GM12878 (cell line): ENCODE results near the gene PIGZ. TPM values are rescaled to one million over a fixed set of nuclear protein-coding genes. Genes with fewer than 3 reads are reported as not detected.

ENCODE experiments used
- ATAC-seq: fragments of 200-7000 bp; cut with Tn5 transposase; 3 replicates; pipeline ENCODE4 v1.9.1; 2020; ENCODE audit warnings: mild to moderate bottlenecking, moderate library complexity
- BruUV-seq: library from RNA; stranded (reverse); fragments of 400-500 nt; replicated peaks from 2 replicates; lab custom pipeline; 2021; lab: Mats Ljungman, UMichigan
- CTCF ChIA-PET: fragments of 300-600 bp; sonication (Branson Sonifier 250); formaldehyde crosslinking; extraction: SDS; loops from one replicate; lab custom pipeline; 2021; ENCODE audit warnings: inconsistent platforms; lab: Yijun Ruan, JAX
- POLR2A ChIA-PET: fragments of 350-600 bp; formaldehyde crosslinking; extraction: SDS; loops from one replicate; lab custom pipeline; 2021; ENCODE audit warnings: inconsistent platforms; lab: Charles Lee
- RAD21 ChIA-PET: fragments of 300-600 bp; sonication (Branson Sonifier 250); formaldehyde crosslinking; loops from one replicate; lab custom pipeline; 2023; ENCODE audit warnings: antibody characterized with exemption; ENCODE audit not compliant: unreplicated experiment; lab: Charles Lee
- SMC1A ChIA-PET: fragments of 300-600 bp; sonication (Branson Sonifier 250); formaldehyde crosslinking; loops from one replicate; lab custom pipeline; 2023; ENCODE audit not compliant: unreplicated experiment, uncharacterized antibody; lab: Charles Lee
- DNase-seq: peaks from one replicate; pipeline ENCODE4 v3.0.0-alpha.2; 2011; ENCODE audit warnings: low read depth, low spot score
- FAIRE-seq: peaks from 3 replicates; lab custom pipeline; 2011; peaks lifted over from hg19 to GRCh38; lab: Jason Lieb, UNC
- H2AFZ ChIP-seq: 2 replicates; pipeline ENCODE4 v1.6.0; 2011; ENCODE audit warnings: low read depth, low read length, control low read depth; ENCODE audit not compliant: control insufficient read depth
- H3K27ac ChIP-seq: 2 replicates; pipeline ENCODE4 v1.5.1; 2011; ENCODE audit warnings: control low read depth; ENCODE audit not compliant: control insufficient read depth, insufficient read depth
- H3K27me3 ChIP-seq, 2 experiments: replicated peaks in 1 of 2; 2 replicates each; pipeline versions ENCODE4 v1.6.0 to v1.6.1; 2011; ENCODE audit warnings: low read length in 1 of 2; ENCODE audit not compliant: control insufficient read depth in 2 of 2, insufficient read depth in 2 of 2
- H3K36me3 ChIP-seq, 2 experiments: 2 replicates each; pipeline ENCODE4 v1.5.1; 2011; ENCODE audit warnings: low read length in 1 of 2; ENCODE audit not compliant: control insufficient read depth in 2 of 2, insufficient read depth in 2 of 2
- H3K4me1 ChIP-seq: 2 replicates; pipeline ENCODE4 v1.6.1; 2011; ENCODE audit warnings: mild to moderate bottlenecking, low read length, moderate library complexity, mixed read lengths; ENCODE audit not compliant: control insufficient read depth, insufficient read depth
- H3K4me2 ChIP-seq: 2 replicates; pipeline ENCODE4 v1.6.0; 2011; ENCODE audit warnings: control low read depth; ENCODE audit not compliant: control insufficient read depth, insufficient read depth
- H3K4me3 ChIP-seq: fragments of 200-600 bp; sonication (generic); 2 replicates; pipeline ENCODE4 v1.5.1; 2016
- H3K79me2 ChIP-seq: 2 replicates; pipeline ENCODE4 v1.6.0; 2011; ENCODE audit warnings: low read length; ENCODE audit not compliant: control insufficient read depth, insufficient read depth
- H3K9ac ChIP-seq: 2 replicates; pipeline ENCODE4 v1.8.0; 2011; ENCODE audit warnings: low read length, control low read depth, mixed read lengths; ENCODE audit not compliant: control insufficient read depth, insufficient read depth
- H3K9me3 ChIP-seq: replicated peaks from 3 replicates; pipeline ENCODE4 v1.5.1; 2011; ENCODE audit warnings: mild to moderate bottlenecking, low read length; ENCODE audit not compliant: control insufficient read depth, insufficient read depth
- H4K20me1 ChIP-seq: 2 replicates; pipeline ENCODE4 v1.6.0; 2011; ENCODE audit not compliant: control insufficient read depth, insufficient read depth
- CBX5 ChIP-seq: sonication (generic); IDR thresholded peaks from 2 replicates; pipeline ENCODE4 v1.6.1; 2016; ENCODE audit warnings: low read depth, moderate library complexity, mild to moderate bottlenecking, inconsistent platforms
- CHD4 ChIP-seq: fragments of 200-600 bp; sonication (generic); IDR thresholded peaks from 2 replicates; pipeline ENCODE4 v1.6.1; 2016; ENCODE audit warnings: mild to moderate bottlenecking
- DPF2 ChIP-seq: fragments of 450-650 bp; IDR thresholded peaks from 2 replicates; pipeline ENCODE4 v1.6.1; 2017; ENCODE audit warnings: mild to moderate bottlenecking
- EGR1 ChIP-seq, 2 experiments: IDR thresholded peaks; 1 replicate in 1 of 2; 2 replicates in 1 of 2; pipeline ENCODE4 v1.6.1; 2011 to 2012; ENCODE audit warnings: low read depth in 2 of 2, low read length in 2 of 2, borderline replicate concordance in 1 of 2, mild to moderate bottlenecking in 1 of 2, moderate library complexity in 1 of 2
- ELK1 ChIP-seq: IDR thresholded peaks from 2 replicates; pipeline ENCODE4 v1.6.1; 2012; ENCODE audit warnings: low read depth, low read length, improper control_type of control experiment
- ESRRA ChIP-seq: IDR thresholded peaks from 2 replicates; pipeline ENCODE4 v1.6.1; 2012; ENCODE audit warnings: mild to moderate bottlenecking, low read length, improper control_type of control experiment
- HDAC6 ChIP-seq: fragments of 200-600 bp; sonication (generic); IDR thresholded peaks from one replicate; pipeline ENCODE4 v1.8.0; 2017; ENCODE audit warnings: antibody characterized with exemption; ENCODE audit not compliant: unreplicated experiment
- RB1 ChIP-seq: fragments of 450-650 bp; formaldehyde crosslinking; IDR thresholded peaks from 2 replicates; pipeline ENCODE4 v1.6.1; 2017; ENCODE audit warnings: mild to moderate bottlenecking, borderline replicate concordance
- SKIL ChIP-seq: fragments of 450-650 bp; IDR thresholded peaks from 2 replicates; pipeline ENCODE4 v1.6.1; 2017; ENCODE audit warnings: mild to moderate bottlenecking, low read depth, inconsistent platforms; ENCODE audit not compliant: poor library complexity, severe bottlenecking
- ZNF384 ChIP-seq: IDR thresholded peaks from 2 replicates; pipeline ENCODE4 v1.6.1; 2012; ENCODE audit warnings: low read depth, mild to moderate bottlenecking, low read length, improper control_type of control experiment, borderline replicate concordance
- WGBS: methylation state at CpG from one replicate; pipeline ENCODE4 v1.1.6; 2016; ENCODE audit warnings: low lambda C conversion rate; ENCODE audit not compliant: insufficient replicate concordance, insufficient coverage; ENCODE audit errors: missing lambda C conversion rate; 5-methylcytosine and 5-hydroxymethylcytosine counted together
- in situ Hi-C: fragments of 300-500 bp; cut with MboI; formaldehyde crosslinking; loops from 9 replicates; pipeline ENCODE4 v1.14.3; 2018; ENCODE audit warnings: mixed read lengths
- intact Hi-C: fragments of 100-400 bp; cut with micrococcal nuclease; formaldehyde crosslinking; loops from one replicate; pipeline ENCODE4 v1.14.2; 2022; ENCODE audit not compliant: unreplicated experiment
- polyA plus RNA-seq, 11 experiments: library from polyadenylated mRNA; depleted of rRNA in 4 of 11; unstranded in 6 of 11; stranded (reverse) in 5 of 11; fragments of >200 nt; fragmentation: Nextera tagmentation in 4 of 11; fragmentation: Illumina TruSeq in 1 of 11; extraction: Ambion mirVana in 4 of 11; extraction: Trizol in 1 of 11; gene quantifications; 1 replicate in 1 of 11; 2 replicates in 10 of 11; pipeline versions ENCODE4 v1.2.1 to v1.2.3, GENCODE V29; 2011 to 2016; ENCODE audit warnings: inconsistent platforms in 2 of 11, missing spikeins in 2 of 11, low read depth in 1 of 11
- total RNA-seq, 4 experiments: library from RNA; depleted of rRNA in 3 of 4; stranded (reverse); fragments of >200 nt in 3 of 4; fragmentation: Illumina TruSeq in 1 of 4; extraction: Trizol in 1 of 4; gene quantifications; 2 replicates each; pipeline versions ENCODE4 v1.2.1 to v1.2.3, GENCODE V29; 2013 to 2021
- TF ChIP-seq, protein P1 (sequence below): fragments of 450-650 bp; IDR thresholded peaks from 2 replicates; pipeline ENCODE4 v1.6.1; 2016; ENCODE audit warnings: mild to moderate bottlenecking
- TF ChIP-seq, protein P2 (sequence below): IDR thresholded peaks from 2 replicates; pipeline ENCODE4 v1.6.1; 2012; ENCODE audit warnings: low read length, inconsistent platforms
- TF ChIP-seq, protein P3 (sequence below): fragments of 450-650 bp; IDR thresholded peaks from 2 replicates; pipeline ENCODE4 v1.6.1; 2016; ENCODE audit warnings: mild to moderate bottlenecking

The PIGZ gene
- total and polyA plus RNA-seq, 10 of the 15 experiments (the other 5 are each of a cell fraction or from before 2014, with no cell fraction given): 0.06 to 1.2 (median 0.64) TPM

GRCh38 chr3:196979545-196979944 lies 10.9 kb upstream of the PIGZ start:
- TF ChIP-seq SKIL (no peak), CHD4 (no peak), HDAC6 (no peak), ESRRA (no peak), RB1 (no peak), CBX5 (no peak), ELK1 (no peak), EGR1 (IDR thresholded peaks at IDR 0.05; ENCODE audit: borderline replicate concordance in 1 of 2, low read depth in 2 of 2, low read length in 2 of 2) (no peak), DPF2 (no peak), ZNF384 (no peak)
- TF ChIP-seq, protein P1, sequence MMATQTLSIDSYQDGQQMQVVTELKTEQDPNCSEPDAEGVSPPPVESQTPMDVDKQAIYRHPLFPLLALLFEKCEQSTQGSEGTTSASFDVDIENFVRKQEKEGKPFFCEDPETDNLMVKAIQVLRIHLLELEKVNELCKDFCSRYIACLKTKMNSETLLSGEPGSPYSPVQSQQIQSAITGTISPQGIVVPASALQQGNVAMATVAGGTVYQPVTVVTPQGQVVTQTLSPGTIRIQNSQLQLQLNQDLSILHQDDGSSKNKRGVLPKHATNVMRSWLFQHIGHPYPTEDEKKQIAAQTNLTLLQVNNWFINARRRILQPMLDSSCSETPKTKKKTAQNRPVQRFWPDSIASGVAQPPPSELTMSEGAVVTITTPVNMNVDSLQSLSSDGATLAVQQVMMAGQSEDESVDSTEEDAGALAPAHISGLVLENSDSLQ: no peak
- TF ChIP-seq, protein P2, sequence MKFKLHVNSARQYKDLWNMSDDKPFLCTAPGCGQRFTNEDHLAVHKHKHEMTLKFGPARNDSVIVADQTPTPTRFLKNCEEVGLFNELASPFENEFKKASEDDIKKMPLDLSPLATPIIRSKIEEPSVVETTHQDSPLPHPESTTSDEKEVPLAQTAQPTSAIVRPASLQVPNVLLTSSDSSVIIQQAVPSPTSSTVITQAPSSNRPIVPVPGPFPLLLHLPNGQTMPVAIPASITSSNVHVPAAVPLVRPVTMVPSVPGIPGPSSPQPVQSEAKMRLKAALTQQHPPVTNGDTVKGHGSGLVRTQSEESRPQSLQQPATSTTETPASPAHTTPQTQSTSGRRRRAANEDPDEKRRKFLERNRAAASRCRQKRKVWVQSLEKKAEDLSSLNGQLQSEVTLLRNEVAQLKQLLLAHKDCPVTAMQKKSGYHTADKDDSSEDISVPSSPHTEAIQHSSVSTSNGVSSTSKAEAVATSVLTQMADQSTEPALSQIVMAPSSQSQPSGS: no peak
- TF ChIP-seq, protein P3, sequence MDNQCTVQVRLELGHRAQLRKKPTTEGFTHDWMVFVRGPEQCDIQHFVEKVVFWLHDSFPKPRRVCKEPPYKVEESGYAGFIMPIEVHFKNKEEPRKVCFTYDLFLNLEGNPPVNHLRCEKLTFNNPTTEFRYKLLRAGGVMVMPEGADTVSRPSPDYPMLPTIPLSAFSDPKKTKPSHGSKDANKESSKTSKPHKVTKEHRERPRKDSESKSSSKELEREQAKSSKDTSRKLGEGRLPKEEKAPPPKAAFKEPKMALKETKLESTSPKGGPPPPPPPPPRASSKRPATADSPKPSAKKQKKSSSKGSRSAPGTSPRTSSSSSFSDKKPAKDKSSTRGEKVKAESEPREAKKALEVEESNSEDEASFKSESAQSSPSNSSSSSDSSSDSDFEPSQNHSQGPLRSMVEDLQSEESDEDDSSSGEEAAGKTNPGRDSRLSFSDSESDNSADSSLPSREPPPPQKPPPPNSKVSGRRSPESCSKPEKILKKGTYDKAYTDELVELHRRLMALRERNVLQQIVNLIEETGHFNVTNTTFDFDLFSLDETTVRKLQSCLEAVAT: no peak
- Histone ChIP-seq H3K9me3 (peaks cover 6% of the 10 kb centered on the region), H3K9ac (no peak overlapping the region), H3K4me1 (peaks cover 6% of the 10 kb centered on the region), H3K27me3 (no peaks in the 10 kb centered on the region), H2AFZ (no peak overlapping the region), H3K36me3 (no peaks in the 10 kb centered on the region), H3K27ac (no peak overlapping the region), H3K4me2 (no peak overlapping the region), H3K79me2 (no peaks in the 10 kb centered on the region), H3K4me3 (no peak overlapping the region), H4K20me1 (no peaks in the 10 kb centered on the region)
- ChIA-PET POLR2A (no interaction called here), CTCF (interaction anchor here (0.7 to 6.4 kb wide), 11 partner anchors 14 to 276 kb away, joined by 3 to 41 read pairs (median 4); partner anchors contain the start of gene NCBP2), SMC1A (interaction anchor here (1.4 to 2.7 kb wide), 4 partner anchors 203 to 209 kb away, joined by 3 to 12 read pairs (median 4); no protein-coding TSS in a partner anchor), RAD21 (interaction anchor here (1.2 to 1.4 kb wide), 2 partner anchors 50 to 208 kb away, joined by 4 read pairs; partner anchors contain the start of gene MELTF)
- BruUV-seq: no TSS peak
- in situ Hi-C loops: loop anchor here (25.0 kb wide), 1 partner anchor 533 kb away; no protein-coding TSS in a partner anchor
- intact Hi-C loops: loop anchor here (2.0 to 5.0 kb wide), 2 partner anchors 49 to 523 kb away; partner anchors contain the start of gene MELTF
- ATAC-seq (no peak), FAIRE-seq (no peak), DNase-seq (no peak)
- 42% methylated on average over 10 of the region's 10 CpGs for WGBS
